NCI-H82 treated with DMSO at 0.1 percent for 48 hours (cell line): ENCODE results near the gene MARK3.

Experiments
- DNase-seq: peaks from one replicate; lab custom pipeline; 2025; ENCODE audit not compliant: unreplicated experiment; lab: John Stamatoyannopoulos, UW

MARK3 gene

DNA sequence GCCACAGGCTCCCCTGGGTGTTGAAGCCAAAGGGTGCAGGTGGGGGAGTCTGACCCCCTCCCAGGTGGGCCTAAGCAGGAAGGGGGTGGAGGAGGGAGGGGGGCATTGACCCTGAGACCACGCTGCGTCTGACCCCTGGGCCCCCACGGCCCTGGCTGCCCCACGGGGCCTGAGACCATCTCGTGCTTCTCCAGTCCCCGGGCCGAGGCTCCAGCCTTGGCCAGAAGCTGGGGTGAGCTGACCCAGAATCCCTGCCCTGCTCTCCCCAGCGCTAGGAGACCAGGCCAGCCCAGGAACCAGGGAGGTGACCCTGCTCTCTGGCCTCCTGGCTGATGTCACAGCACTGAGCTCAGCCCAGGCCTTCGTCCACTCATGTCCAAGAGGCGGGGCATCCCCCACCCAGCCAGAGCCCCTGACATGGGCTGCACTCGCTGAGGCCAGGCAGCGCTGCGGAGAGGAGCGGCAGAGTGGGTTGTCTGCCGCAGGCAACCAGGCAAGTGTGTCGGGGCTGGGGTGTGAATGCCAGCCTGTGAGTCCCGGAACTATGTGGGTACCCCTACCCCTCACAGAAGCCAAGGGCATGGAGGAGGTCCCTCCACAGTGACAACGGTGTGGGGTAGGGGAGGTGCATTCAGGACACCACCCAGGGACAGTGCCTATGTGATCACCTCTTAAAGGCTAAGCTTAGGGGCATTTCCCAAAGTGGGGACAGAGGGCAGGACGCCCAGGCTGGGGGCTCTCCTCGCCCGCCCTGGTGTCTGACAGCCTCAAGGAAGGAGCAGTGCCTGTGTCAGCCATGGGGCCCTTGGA, 150.1 kb downstream of the MARK3 start:
- no peak for DNase-seq

DNA sequence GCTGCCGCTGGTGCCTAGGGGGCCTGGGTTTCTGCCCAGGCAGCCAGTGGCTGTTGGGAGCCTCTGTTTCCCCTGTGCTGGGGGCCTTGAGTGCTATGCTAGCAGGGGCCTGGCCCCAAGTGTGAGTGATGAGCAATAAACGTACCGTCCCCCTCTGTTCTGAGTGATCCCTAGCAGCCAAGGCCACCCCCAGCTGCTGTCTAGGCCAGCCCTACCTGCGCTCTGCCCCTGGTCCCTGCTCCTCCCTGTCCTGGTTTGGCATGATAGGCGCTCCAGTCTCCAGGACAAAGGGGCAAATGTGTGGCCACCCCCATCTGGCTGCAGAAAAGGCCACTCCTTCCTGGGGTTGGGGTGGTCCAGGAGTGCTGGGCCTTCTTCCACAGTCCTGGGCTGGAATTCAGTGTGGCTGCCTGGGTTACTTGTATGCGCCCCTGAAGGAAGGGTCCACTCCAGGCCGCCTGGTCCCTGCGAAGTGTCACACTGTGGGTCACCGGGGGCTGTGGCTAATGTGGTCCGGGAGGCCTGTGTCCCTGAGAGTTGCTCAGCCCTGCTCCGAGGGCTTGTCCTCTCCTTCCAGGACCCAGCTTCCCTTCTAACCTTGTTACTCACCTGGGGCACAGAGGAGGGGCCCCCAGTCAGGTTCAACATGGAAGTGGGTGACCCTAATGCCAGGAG, 150.8 kb downstream of the MARK3 start:
- no peak for DNase-seq

DNA sequence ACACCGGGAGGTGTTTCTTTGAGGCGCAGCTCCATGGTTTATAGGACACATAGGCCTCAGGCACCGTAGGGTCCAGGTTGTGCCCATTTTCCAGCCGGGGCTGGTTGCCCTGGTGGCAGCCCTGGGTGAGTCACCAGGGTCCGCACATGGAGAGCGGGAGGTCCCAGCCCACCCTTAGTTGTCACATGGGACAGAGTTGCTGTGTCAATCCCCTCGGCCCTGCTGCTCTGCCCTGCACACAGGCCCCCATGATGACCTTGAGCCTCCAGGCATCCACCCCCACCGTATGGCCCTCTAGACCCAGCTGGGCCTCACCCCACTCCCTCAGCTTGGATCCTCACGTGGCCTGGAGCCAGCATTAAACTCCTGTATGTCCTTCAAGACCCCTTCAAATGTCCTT, 151.5 kb downstream of the MARK3 start:
- no peak for DNase-seq

DNA sequence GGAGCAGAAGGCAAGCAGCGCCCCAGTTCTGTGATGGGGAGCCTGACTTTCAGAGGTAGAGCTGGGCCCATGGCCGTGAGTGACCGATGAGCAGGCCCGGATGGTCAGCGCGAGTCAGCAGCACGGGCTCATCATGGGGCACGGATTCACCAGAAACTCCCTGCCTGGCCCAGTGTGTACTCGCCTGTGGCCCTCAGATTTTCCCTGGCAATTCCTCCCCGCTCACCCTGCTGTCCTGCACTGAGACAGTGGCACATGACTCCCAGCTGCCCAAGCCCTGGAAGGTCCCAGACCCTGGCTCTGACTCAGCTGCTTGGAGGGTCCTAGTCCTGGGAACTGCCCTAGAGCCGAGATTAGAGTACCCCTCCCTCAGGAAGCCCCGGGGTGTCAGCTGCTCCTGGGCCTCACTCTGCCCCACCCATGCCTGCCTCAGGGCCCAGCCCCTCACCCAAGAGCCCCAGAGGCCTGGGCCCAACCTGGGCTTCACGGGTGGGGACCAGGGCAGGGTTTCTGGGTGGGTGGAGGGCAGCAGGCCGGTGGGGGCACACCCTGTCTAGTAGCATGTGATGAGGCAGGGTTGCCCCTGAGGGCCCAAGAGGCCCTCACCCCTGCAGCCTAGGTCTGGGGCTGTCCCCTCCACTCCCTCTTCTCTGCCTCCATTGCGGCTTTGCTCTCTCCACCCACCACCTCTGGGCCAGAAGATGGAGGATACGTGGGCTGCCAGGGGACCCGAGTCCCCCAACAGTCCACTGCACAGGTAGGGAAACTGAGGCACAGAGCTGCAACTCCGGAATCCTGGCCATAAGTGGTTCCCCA, 152.2 kb downstream of the MARK3 start:
- DNase-seq: no peak

DNA sequence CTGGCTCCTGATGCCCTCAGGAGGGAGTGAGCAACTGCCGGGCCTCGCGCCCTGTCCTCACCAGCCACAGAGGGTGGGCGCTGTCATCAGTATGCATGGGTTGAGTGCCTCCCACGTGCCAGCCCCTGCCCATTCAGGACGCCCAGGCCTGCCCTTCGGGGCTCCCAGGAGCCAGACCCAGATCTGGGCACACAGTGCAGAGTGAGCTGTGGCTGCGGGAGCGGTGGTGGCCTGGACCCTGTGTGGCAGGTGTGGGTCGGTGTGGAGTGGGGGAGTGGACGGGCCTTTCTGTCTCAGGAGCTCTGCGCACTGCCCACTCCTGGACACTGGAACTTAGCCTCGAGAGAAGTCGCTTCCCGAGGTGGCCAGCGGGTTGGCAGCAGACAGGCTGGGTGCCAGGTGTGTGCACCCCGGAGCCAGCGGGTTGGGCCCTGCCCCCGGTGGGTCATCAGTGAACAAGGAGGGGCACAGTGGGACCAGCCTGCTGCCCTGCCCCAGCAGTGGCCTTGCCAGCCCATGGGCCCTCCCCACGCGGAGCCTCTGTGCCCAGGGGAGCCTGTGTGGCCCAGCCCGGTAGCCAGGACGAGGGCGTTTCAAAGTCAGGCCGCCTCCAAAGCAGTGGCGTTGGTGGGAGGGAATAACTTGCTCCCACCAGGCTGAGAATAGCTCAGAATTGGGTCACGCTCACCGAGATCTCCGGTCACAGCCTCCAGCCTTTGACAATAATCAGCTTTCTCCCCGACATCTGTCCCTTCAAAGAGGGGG, 153.3 kb downstream of the MARK3 start:
- DNase-seq: no peak

DNA sequence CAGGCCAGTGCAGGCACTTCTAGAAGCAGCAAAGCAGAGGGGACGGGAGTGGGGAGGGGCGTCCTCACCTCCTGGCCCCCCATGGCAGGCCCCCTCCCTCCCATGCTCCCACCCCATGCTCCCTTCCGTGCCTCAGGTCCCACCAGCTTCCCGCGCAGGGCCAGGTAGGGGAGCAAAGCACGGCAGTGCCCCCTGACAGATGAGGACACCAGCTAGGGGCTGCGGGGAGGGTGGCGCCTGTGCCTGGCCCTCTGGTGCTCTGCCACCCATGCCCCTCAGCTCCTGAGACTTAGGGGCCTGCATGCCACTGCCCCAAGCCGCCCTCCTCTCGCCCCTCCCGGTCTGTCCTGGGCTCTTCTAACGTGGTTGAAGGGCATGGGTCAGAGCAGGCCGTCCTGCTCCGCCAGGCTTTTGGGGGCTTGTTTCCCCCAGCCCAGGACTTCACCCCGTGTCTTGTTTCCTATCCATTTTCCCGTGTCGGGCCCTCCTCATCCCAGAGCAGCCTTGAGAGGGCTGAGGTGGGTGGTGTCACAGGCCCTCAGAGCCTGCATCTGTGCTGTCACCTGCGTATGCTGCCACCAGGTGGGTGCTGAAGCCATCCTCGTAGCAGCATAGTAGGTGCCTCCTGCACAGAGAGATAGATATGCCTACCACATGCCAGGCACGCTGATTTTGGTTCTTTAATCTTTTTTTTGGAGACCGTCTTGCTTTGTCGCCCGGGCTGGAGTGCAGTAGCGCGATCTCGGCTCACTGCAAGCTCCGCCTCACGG, 154.0 kb downstream of the MARK3 start:
- DNase-seq: no peak

DNA sequence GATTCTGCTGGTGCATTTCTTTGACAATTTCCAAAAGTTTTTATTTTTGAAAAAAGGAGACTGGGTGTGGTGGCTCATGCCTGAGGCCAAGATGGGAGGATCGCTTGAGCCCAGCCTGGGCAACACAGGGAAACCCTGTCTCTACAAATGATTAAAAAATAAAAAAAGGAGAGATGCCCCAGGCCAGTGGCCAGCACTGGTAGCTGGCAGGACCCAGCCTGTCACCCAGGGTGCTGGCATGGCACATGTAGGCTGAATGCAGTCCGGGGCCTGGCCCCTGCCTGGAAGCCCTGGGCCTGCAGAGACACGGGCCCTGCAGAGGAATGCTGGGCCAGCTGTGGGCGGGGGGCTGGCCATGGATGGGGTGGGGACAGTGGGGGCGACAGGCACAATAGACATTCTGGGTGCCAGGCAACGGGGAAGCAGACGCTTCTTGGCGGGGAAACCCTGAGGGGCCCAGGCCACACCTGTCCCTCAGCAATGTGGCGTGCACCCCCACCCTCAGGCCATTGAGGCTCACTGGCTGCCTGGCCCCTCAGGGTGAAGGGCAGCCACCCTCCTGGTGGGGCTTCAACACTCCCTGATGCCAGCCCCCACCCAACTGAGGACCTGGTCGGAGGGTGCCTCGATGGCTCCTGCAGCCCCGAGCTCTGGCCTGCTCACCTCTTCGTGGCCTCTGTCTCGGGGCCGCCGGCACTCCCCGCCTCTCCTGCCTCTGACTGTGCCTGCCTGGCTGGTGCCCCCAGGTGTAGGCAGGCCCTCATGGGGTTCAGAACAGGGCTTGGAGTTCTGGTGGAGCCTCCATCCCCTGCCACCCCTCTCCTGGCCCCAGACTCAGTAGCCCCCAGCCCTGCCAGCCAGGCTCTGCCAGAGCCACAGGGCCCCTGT, 155.8 kb downstream of the MARK3 start:
- DNase-seq: no peak

DNA sequence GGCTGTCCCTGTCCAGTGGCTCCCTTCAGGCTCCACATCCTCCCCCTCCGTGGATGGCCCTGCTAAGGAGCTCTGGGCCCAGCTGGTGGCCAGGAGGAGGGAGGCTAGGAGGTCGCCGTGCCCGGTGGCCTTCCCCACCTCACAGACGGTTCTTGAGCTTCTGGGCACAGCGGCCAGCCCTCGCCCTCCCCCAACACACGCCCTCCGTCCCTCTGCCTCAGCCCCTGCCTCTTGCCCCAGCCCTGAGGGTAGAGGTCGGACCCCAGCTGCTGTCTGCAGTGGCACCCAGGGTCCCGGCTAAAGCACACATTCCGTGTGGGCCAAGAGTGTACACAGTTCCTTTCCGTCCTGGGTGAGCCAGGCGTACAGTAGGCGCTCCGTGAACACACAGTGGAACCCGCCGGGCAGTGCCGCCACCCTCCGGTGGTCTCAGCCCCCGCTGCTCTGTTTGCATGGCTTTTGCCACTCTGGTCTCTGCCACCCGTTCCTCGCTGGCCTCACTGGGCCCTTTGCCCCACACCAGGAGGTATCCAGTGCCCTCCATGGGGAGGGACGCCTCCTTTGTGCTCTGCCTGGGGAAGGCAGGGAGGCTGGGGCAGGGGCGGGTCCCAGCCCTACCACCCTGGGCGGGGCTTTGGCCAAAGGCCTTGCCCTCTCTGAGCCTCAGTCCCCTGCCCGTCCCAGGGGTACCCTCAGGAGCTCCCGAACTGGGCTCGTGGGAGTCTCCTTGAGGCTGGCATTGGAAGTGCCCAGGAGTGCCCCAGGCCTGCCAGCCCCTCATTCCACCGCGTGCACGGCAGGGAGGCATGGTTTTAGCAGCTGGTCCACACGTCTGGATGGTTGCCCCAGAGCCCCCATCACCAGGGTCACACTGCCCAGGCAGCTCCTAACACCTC, 156.7 kb downstream of the MARK3 start:
- DNase-seq: no peak

DNA sequence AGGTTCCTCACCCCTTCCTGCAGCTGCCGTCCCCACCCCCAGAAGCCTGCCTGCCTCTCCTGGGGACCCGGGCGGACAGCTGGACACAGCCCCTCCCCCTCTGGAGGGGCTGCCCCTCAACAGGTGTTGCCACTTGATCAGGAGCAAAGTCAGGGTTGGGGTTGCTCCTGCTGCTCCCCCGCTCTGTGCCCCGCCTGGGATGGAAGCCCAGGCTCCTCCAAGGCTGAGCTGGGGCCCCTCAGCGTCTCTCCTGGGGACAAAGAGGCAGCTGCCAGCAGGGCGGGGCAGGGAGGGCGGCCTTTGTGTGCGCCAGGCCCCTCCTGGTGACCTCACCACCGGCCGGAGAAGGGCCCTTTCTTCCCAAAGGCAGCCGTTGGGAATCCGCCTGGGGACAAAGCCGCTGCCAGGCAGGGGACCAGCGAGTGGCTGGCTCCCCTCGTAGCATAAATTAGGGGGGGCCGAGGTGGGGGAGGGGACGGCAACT, 157.4 kb downstream of the MARK3 start:
- DNase-seq: no peak

DNA sequence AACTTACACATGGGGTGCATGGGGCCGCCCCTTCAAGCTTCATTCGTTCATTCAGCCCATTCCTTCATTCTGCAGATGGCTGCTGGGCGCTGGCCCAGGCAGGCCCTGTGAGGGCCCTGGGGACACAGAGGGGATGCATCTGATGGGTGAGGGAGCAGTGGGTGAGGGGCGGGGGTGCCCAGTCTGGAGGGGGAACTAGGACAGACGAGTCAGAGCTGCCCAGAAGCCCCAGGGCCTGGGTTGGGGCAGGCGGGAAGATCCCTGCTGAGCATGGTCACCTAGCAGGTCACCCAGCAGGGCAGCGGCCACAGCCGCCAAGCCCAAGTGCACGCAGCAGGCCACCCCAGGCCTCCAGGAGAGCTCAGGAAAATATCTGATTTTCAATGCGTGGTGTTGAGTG, 157.9 kb downstream of the MARK3 start:
- no peak for DNase-seq

DNA sequence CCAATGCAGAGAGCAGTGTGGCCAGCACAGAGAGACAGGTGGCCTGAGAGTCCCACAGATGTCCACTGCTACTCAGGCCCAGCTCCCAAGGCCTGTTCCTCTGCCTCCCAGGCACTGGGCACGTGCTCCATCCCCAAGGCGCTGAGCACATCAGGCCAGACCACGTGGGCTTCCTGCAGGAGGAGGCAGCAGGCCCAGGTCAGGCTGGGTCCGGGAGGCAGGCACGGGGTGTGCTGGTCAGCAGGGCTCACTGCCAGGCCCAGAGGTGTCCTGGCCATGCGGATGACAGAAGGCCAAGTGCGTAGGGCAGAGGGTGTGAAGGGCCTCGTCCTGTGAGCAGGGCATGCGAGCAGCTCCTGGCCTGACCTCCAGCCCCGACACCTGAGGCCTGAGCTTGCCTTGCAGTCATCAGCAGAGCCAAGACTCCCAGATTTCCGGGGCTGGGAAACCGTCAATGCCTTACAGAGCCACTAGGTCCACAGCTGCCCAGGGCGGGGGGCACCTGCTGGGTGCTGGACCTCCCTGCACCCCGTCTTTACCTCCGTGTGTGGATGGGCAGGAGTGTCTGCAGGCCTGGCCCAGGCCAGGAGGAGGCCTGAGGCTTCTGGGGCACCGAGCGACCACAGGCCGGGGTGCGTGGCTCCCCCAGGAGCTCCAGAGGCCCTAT, 158.6 kb downstream of the MARK3 start:
- DNase-seq: no peak

DNA sequence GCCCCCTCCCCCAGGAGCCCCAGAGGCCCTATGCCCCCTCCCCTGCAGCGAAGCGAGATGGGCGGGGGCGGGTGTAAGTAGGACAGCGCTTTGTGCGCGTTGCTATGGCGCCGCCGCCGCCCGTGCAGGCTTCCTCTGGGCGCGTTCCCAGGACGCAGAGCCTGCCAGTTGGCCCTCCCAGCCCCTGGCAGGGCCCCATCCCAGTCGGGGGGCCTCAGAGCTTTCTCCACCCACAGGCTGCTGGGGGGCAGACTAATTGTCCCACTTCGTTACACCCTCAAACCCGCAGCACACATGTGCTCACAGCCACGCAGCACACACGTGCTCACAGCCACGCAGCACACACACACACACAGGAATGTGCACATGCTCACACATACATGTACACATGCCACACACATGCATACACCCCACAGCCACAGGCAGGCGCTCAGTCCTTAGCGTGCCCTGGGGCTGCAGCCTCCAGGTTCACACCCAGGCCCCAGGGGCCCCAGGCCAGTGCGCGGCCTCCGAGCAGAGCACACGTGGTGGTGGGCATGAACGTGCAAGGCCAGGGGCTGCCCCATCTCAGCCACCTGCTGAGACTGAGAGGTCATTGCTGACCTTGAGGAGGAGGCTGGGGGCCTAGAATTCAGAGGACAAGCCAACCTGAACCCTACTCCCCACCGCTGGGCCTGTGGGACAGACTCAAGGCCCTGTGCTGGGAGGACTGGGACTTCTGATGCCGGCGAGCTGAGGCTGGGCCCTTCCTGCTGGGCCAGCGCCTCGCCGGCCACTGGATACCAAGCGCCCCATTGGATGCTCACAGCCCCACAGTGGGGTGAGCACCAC, 159.4 kb downstream of the MARK3 start:
- no peak for DNase-seq

DNA sequence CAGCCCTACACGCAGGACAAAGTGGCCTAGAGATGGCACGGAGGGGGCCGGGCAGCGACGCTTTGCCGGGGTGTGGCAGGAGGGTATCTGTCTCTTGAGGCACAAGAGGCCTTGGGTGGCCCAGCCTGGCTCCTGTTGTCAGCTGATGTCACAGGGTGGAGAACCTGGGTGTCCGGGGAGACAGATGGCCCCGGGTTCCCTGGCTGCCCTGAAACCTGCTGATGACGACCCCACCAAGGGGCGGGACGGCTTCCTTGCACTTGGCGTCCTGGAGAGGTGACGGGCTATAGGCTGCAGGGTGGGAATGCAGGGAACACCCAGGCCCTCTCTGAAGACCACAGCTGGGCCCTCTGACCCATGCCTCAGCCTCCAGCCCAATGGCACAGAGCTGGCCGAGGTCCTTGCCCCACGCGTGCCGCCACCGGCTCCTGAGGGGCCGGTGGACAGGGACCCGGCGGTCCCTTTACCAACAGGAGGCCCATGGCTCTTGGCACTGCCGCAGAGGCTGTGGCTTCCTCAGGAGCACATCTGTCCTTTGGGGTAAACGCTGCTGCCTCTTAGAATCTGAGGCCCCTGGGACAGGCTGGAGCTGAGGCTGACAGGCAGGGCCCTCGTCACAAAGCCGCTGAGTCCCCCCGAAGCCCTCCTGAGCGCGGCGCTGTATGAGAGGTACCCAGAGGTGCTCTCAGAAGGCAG, 160.2 kb downstream of the MARK3 start:
- DNase-seq: no peak

DNA sequence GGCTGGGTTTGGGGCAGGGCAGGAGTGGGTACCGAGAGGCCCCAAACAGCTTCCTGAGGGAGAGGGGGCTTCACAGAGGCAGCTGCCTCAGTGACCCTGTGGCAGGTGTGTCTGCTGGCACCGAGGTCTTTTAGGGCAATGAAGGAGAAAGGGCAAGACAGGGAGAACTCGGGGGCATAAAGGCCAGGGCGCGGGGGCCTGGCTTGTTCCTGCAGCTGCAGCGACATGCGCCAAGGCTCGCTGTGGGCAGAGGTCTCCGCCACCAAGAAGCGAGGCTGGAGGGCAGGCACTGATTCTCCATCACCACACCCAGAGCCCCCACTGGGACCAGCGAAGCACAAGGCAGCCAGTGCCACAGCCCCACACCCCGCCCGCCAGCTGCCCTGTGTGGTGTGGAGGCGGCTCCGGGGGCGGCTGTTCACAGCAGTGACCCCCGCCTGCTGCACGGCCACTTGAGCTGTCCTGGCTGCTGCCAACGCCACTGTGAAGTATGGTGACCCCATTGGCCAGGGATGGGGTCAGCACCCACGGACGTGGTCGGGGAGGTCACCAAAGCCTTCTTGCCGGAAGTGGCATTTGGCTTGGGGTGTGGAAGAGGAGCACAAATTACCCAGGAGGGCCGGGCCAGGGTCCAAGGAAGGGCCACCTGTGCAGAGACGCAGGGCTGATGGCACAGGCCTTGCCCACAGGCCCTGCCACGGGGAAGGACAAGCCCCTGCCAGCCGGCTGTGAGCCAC, 160.9 kb downstream of the MARK3 start:
- DNase-seq: no peak

DNA sequence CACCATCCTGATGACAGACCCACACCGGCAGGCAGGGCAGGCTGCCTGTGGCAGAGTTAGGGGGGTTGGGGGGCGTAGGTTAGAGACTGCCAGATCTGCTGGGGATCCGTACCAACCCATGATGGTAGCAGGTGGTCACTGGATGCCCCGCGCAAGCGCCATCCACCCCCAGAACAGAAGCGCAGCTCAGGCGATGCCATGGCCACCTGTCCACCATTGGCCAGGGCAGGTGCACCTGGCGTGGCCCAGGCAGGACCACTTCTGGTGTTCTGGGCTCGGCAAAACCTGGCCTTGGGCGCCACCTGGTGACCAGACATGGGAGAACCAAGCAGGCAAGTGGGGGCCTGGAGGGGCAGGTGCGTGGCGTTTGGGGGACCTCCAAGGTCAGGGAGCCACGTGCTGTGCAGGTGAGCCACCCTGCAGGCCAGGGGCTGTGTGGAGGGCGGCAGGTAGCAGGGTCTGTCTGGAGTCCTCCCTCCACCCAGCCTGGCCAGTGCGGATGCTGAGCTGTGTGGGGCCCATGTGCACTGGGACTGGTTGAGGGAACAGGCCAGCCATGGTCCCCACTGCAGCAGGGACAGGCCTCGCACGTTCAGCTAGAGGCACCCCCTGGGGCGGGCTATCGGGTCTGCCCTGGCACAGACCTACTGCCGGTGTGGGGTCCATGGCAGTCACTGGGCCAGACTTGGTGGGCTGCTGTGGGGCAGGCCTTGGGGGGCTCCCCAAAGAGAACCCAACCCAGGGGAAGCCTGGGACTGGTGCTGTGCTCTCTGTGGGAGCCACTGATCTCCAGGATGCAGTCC, 161.6 kb downstream of the MARK3 start:
- peak; percentile 11 for DNase-seq
